SK-N-SH (cell line): Measurements from ENCODE around the gene SLC25A30. TPM values are rescaled to one million over a fixed set of nuclear protein-coding genes. Genes with fewer than 3 reads are reported as not detected.

Source experiments
- CTCF ChIA-PET: fragments of 300-600, 350-600 bp; formaldehyde crosslinking; extraction: SDS; loops from one replicate; lab custom pipeline; 2021; lab: Yijun Ruan, JAX
- POLR2A ChIA-PET: fragments of 350-600 bp; sonication (Branson Sonifier 250); formaldehyde crosslinking; extraction: SDS; loops from one replicate; lab custom pipeline; 2020; ENCODE audit warnings: antibody characterized with exemption, inconsistent platforms; lab: Yijun Ruan, JAX
- DNase-seq: peaks from one replicate; pipeline ENCODE4 v3.0.0; 2012
- H2AFZ ChIP-seq: fragments of 200-600 bp; sonication (generic); 2 replicates; pipeline ENCODE4 v1.8.1; 2016; ENCODE audit warnings: antibody characterized with exemption, mild to moderate bottlenecking, low read depth
- H3F3A ChIP-seq: fragments of 200-600 bp; sonication (generic); replicated peaks from 2 replicates; pipeline ENCODE3; 2016; ENCODE audit warnings: antibody characterized with exemption, mild to moderate bottlenecking; ENCODE audit not compliant: insufficient read depth
- H3K27ac ChIP-seq, 2 experiments: fragments of 200-500 bp in 1 of 2; fragments of 200-600 bp in 1 of 2; sonication (Bioruptor generic) in 1 of 2; sonication (generic), shearing (Covaris generic) in 1 of 2; 2 replicates each; pipeline versions ENCODE4 v1.5.1 to v1.6.1; 2014 to 2016; ENCODE audit warnings: low read depth in 2 of 2, inconsistent platforms in 1 of 2, low read length in 1 of 2, mild to moderate bottlenecking in 1 of 2, mixed read lengths in 1 of 2
- H3K27me3 ChIP-seq: fragments of 200-600 bp; sonication (generic), shearing (Covaris generic); 2 replicates; pipeline ENCODE4 v1.6.1; 2016; ENCODE audit warnings: mixed run types; ENCODE audit not compliant: insufficient read depth
- H3K36me3 ChIP-seq, 2 experiments: fragments of 200-500 bp in 1 of 2; fragments of 200-600 bp in 1 of 2; sonication (Bioruptor generic) in 1 of 2; sonication (generic) in 1 of 2; replicated peaks in 1 of 2; 2 replicates each; pipeline versions ENCODE3 to v1.5.1; 2014 to 2016; ENCODE audit warnings: low read length in 1 of 2, mild to moderate bottlenecking in 1 of 2; ENCODE audit not compliant: insufficient read depth in 2 of 2, control insufficient read depth in 1 of 2
- H3K4me1 ChIP-seq, 2 experiments: fragments of 200-500 bp in 1 of 2; fragments of 200-600 bp in 1 of 2; sonication (Bioruptor generic) in 1 of 2; sonication (generic), shearing (Covaris generic) in 1 of 2; 2 replicates each; pipeline versions ENCODE4 v1.5.1 to v1.6.1; 2014 to 2016; ENCODE audit warnings: low read depth in 1 of 2, low read length in 1 of 2, mixed run types in 1 of 2; ENCODE audit not compliant: insufficient read depth in 2 of 2, control insufficient read depth in 1 of 2
- H3K4me2 ChIP-seq: fragments of 200-600 bp; sonication (generic), shearing (Covaris generic); 2 replicates; pipeline ENCODE4 v1.6.1; 2017; ENCODE audit warnings: mixed run types
- H3K4me3 ChIP-seq, 2 experiments: fragments of 200-500 bp in 1 of 2; fragments of 200-600 bp in 1 of 2; sonication (Bioruptor generic) in 1 of 2; sonication (generic), shearing (Covaris generic) in 1 of 2; 2 replicates each; pipeline versions ENCODE4 v1.5.1 to v1.8.1; 2014 to 2016; ENCODE audit warnings: low read depth in 2 of 2, inconsistent platforms in 1 of 2, low read length in 1 of 2, mild to moderate bottlenecking in 1 of 2, mixed read lengths in 1 of 2, moderate library complexity in 1 of 2
- H3K79me2 ChIP-seq: fragments of 200-600 bp; sonication (generic); 2 replicates; pipeline ENCODE4 v1.8.1; 2017; ENCODE audit warnings: mild to moderate bottlenecking; ENCODE audit not compliant: insufficient read depth
- H3K9ac ChIP-seq: fragments of 200-600 bp; sonication (generic); 2 replicates; pipeline ENCODE4 v1.6.1; 2017; ENCODE audit warnings: mixed run types
- H3K9me2 ChIP-seq: fragments of 200-600 bp; sonication (generic); 2 replicates; pipeline ENCODE4 v1.6.1; 2017; ENCODE audit warnings: mixed run types
- H3K9me3 ChIP-seq: fragments of 200-600 bp; sonication (generic); 2 replicates; pipeline ENCODE4 v1.6.1; 2017; ENCODE audit warnings: mixed run types, mild to moderate bottlenecking, moderate library complexity
- H4K20me1 ChIP-seq: fragments of 200-600 bp; sonication (generic); 2 replicates; pipeline ENCODE4 v1.6.1; 2017; ENCODE audit warnings: mild to moderate bottlenecking, mixed run types; ENCODE audit not compliant: insufficient read depth
- ELF1 ChIP-seq: IDR thresholded peaks from 2 replicates; pipeline ENCODE4 v1.4.0; 2012
- EP300 ChIP-seq, 2 experiments: IDR thresholded peaks; 2 replicates each; pipeline versions ENCODE4 v1.4.0 to v1.6.1; 2012; ENCODE audit warnings: borderline replicate concordance in 1 of 2, low read depth in 1 of 2, low read length in 1 of 2
- EZH2phosphoT487 ChIP-seq: fragments of 200-600 bp; sonication (generic); IDR thresholded peaks from 2 replicates; pipeline ENCODE4 v1.6.1; 2017; ENCODE audit warnings: low read depth, mixed run types, mild to moderate bottlenecking, antibody characterized with exemption, moderate library complexity, borderline replicate concordance
- FOSL2 ChIP-seq: IDR thresholded peaks from 2 replicates; pipeline ENCODE4 v1.4.0; 2012; ENCODE audit warnings: low read depth, mild to moderate bottlenecking, moderate library complexity, borderline replicate concordance
- FOXJ3 ChIP-seq: sonication (generic); formaldehyde crosslinking; IDR thresholded peaks from 2 replicates; pipeline ENCODE4 v1.5.1; 2020; ENCODE audit warnings: mild to moderate bottlenecking, missing genetic modification reagents
- FOXM1 ChIP-seq: IDR thresholded peaks from 2 replicates; pipeline ENCODE4 v1.4.0; 2012; ENCODE audit warnings: low read depth, mild to moderate bottlenecking
- GABPA ChIP-seq: IDR thresholded peaks from 2 replicates; pipeline ENCODE4 v1.4.0; 2012; ENCODE audit warnings: low read depth, mild to moderate bottlenecking
- GATA2 ChIP-seq: sonication (generic); formaldehyde crosslinking; IDR thresholded peaks from 2 replicates; pipeline ENCODE4 v1.5.0; 2020; ENCODE audit warnings: mild to moderate bottlenecking, missing genetic modification reagents
- JUND ChIP-seq: IDR thresholded peaks from 2 replicates; pipeline ENCODE4 v1.4.0; 2012
- MEF2A ChIP-seq: IDR thresholded peaks from 2 replicates; pipeline ENCODE4 v1.4.0; 2012; ENCODE audit warnings: low read depth, borderline replicate concordance
- MXI1 ChIP-seq: IDR thresholded peaks from 2 replicates; pipeline ENCODE4 v1.6.1; 2012; ENCODE audit warnings: mild to moderate bottlenecking, low read depth, low read length, improper control_type of control experiment
- NFIC ChIP-seq: IDR thresholded peaks from 2 replicates; pipeline ENCODE4 v1.4.0; 2012; ENCODE audit warnings: borderline replicate concordance
- POLR2AphosphoS5 ChIP-seq: IDR thresholded peaks from 2 replicates; pipeline ENCODE4 v1.6.1; 2012; ENCODE audit warnings: low read depth, low read length
- RAD21 ChIP-seq: IDR thresholded peaks from 2 replicates; pipeline ENCODE4 v1.6.1; 2012; ENCODE audit warnings: mild to moderate bottlenecking, low read length
- RFX5 ChIP-seq: IDR thresholded peaks from 2 replicates; pipeline ENCODE4 v1.6.1; 2012; ENCODE audit warnings: mild to moderate bottlenecking, improper control_type of control experiment, low read length
- RXRA ChIP-seq: IDR thresholded peaks from 2 replicates; pipeline ENCODE4 v1.4.0; 2012; ENCODE audit warnings: low read depth, mild to moderate bottlenecking, borderline replicate concordance
- SMC3 ChIP-seq: IDR thresholded peaks from 2 replicates; pipeline ENCODE4 v1.6.1; 2012; ENCODE audit warnings: low read depth, low read length, improper control_type of control experiment
- TAF1 ChIP-seq: IDR thresholded peaks from 2 replicates; pipeline ENCODE4 v1.6.1; 2012; ENCODE audit warnings: low read depth, mild to moderate bottlenecking, low read length, moderate library complexity, borderline replicate concordance
- TCF12 ChIP-seq: IDR thresholded peaks from 2 replicates; pipeline ENCODE4 v1.4.0; 2012
- TEAD4 ChIP-seq: IDR thresholded peaks from 2 replicates; pipeline ENCODE4 v1.4.0; 2012; ENCODE audit warnings: mild to moderate bottlenecking, borderline replicate concordance; ENCODE audit not compliant: insufficient read depth
- YY1 ChIP-seq: IDR thresholded peaks from 2 replicates; pipeline ENCODE4 v1.4.0; 2012; ENCODE audit warnings: low read depth, mild to moderate bottlenecking
- WGBS: methylation state at CpG from one replicate; pipeline ENCODE4 v1.1.6; 2017; ENCODE audit warnings: low lambda C conversion rate; 5-methylcytosine and 5-hydroxymethylcytosine counted together
- polyA plus RNA-seq, 3 experiments: library from polyadenylated mRNA; depleted of rRNA; stranded (reverse); fragments of >200 nt; gene quantifications; 2 replicates each; pipeline ENCODE4 v1.2.3, GENCODE V29; 2012
- TF ChIP-seq, protein P1 (sequence below): IDR thresholded peaks from 2 replicates; pipeline ENCODE4; 2012
- TF ChIP-seq, protein P2 (sequence below): IDR thresholded peaks from 2 replicates; pipeline ENCODE4 v1.4.0; 2012; ENCODE audit warnings: low read depth
- TF ChIP-seq, protein P3 (sequence below): fragments of 150-350 bp; IDR thresholded peaks from 2 replicates; pipeline ENCODE4 v1.6.1; 2017; ENCODE audit warnings: antibody characterized with exemption, low read length, low read depth, borderline replicate concordance

SLC25A30 gene
- polyA plus RNA-seq, 1 of the 3 experiments (the other 2 are of a cell fraction), result 9.6 TPM

DNA sequence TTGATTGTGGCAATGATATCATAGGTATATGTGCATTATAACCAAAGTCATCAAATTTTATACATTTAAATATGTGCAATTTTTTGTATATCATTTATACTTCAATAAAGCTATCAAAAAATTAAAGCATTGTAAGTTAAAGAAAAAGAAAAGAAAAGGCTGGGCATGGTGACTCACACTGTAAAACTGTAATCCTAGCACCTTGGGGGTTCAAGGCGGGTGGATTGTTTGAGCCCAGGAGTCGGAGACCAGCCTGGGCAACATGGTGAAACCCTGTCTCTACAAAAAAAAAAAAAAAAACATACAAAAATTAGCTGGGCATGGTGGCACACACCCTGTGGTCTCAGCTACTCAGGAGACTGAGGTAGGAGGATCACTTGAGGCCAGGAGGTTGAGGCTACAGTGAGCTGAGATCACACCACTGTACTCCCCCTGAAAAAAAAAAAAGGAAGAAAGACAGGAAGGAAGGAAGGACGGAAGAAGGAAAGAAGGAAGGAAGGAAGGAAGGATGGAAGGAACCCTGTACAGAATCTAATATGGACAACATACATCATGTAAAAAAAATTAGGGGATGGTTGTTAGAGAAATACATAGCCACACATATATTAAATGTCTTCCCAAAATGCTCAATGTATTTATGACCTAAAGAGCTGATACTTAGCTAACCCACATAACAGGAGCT lies 21.7 kb upstream of the SLC25A30 start (continued):
- no peak for TF ChIP-seq MXI1
- no peak for TF ChIP-seq TEAD4

DNA sequence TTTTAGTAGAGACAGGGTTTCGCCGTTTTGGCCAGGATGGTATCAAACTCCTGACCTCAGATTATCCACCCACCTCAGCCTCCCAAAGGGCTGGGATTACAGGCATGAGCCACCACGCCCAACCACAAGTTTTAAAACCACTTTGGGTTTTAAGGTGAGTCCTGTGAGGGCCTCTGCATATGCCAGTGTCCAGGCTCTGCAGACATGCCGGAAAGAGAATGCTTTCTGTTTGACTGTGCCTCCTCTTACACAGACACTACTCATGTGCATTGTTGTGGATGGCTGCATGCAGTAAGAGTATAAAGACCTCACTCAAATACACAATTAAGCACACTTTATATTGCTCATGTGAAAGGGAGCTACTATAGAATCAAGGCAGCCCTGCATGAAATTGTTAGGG lies 20.8 kb upstream of the SLC25A30 start:
- Histone ChIP-seq H2AFZ (no peak overlapping the region), H3K9ac (no peak overlapping the region), H3K27me3 (no peaks in the 10 kb centered on the region), H3K9me3 (no peaks in the 10 kb centered on the region), H3K9me2 (no peaks in the 10 kb centered on the region), H3K79me2 (no peaks in the 10 kb centered on the region), H3F3A (peaks cover 10% of the 10 kb centered on the region), H3K36me3 (no peaks in the 10 kb centered on the region), H4K20me1 (no peaks in the 10 kb centered on the region), H3K4me2 (no peak overlapping the region), H3K27ac (no peak overlapping the region), H3K4me1 (peaks cover 0 to 5% of the 10 kb centered on the region in 2 experiments; a peak in 1 of 4 replicates), H3K4me3 (no peak overlapping the region)
- no peak for DNase-seq
- no peak for TF ChIP-seq RAD21
- no peak for TF ChIP-seq TCF12
- no peak for TF ChIP-seq JUND
- TF ChIP-seq MXI1, result no peak
- TF ChIP-seq, protein P1, sequence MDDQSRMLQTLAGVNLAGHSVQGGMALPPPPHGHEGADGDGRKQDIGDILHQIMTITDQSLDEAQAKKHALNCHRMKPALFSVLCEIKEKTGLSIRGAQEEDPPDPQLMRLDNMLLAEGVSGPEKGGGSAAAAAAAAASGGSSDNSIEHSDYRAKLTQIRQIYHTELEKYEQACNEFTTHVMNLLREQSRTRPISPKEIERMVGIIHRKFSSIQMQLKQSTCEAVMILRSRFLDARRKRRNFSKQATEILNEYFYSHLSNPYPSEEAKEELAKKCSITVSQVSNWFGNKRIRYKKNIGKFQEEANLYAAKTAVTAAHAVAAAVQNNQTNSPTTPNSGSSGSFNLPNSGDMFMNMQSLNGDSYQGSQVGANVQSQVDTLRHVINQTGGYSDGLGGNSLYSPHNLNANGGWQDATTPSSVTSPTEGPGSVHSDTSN, result no peak
- TF ChIP-seq NFIC, result no peak
- no peak for TF ChIP-seq GABPA
- TF ChIP-seq FOSL2, result no peak
- no peak for TF ChIP-seq ELF1
- TF ChIP-seq RXRA, result no peak
- TF ChIP-seq TAF1, result no peak
- no peak for TF ChIP-seq YY1
- TF ChIP-seq GATA2 (CRISPR knock-in tag), result no peak
- no peak for TF ChIP-seq RFX5
- TF ChIP-seq, protein P2, sequence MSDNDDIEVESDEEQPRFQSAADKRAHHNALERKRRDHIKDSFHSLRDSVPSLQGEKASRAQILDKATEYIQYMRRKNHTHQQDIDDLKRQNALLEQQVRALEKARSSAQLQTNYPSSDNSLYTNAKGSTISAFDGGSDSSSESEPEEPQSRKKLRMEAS, result no peak
- TF ChIP-seq MEF2A, result no peak
- TF ChIP-seq TEAD4, result no peak
- ChIA-PET POLR2A (no interaction called here), CTCF (no interaction called here)
- WGBS, result 90% methylated on average over 3 of the region's 4 CpGs

DNA sequence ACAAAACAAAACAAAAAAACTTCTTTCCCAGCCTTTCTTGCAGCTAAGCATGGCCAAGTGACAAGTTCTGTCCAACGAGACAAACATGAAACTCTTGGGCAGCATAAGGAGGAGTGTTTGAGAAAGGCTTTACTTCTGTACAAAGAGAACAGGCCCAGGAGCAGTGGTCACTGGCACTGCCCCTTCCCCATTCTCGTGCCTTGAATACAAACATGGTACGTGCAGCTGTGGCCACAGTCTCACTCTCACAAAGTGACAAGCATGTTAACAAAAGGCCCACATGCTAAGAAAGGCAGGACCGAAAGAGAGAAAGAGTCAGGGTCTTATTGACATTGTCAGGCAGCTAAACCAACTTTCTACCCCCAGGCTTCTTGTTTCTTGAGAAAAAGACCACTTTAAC lies 19.8 kb upstream of the SLC25A30 start:
- H3K9me3 ChIP-seq, result no peaks in the 10 kb centered on the region
- H3K9me2 ChIP-seq, result no peaks in the 10 kb centered on the region
- ChIA-PET CTCF (no interaction called here), POLR2A (no interaction called here)
- H3K27ac ChIP-seq, result no peak overlapping the region
- 79% methylated on average over 4 of the region's 4 CpGs for WGBS
- H3K4me1 ChIP-seq, result peaks cover 0 to 5% of the 10 kb centered on the region in 2 experiments; a peak in 1 of 4 replicates
- H3K4me2 ChIP-seq, result no peak overlapping the region
- DNase-seq, result no peak
- H3K4me3 ChIP-seq, result no peak overlapping the region
- peaks cover 10% of the 10 kb centered on the region for H3F3A ChIP-seq
- no peaks in the 10 kb centered on the region for H3K36me3 ChIP-seq
- no peak overlapping the region for H2AFZ ChIP-seq
- no peaks in the 10 kb centered on the region for H4K20me1 ChIP-seq
- no peaks in the 10 kb centered on the region for H3K27me3 ChIP-seq
- no peak overlapping the region for H3K9ac ChIP-seq
- no peaks in the 10 kb centered on the region for H3K79me2 ChIP-seq
- TF ChIP-seq EP300 (IDR thresholded peaks at IDR 0.05; ENCODE audit: borderline replicate concordance in 1 of 2, low read depth in 1 of 2, low read length in 1 of 2) (no peak), EZH2phosphoT487 (no peak), FOXJ3 (no peak), RXRA (no peak), MEF2A (no peak), FOXM1 (no peak), SMC3 (no peak), TEAD4 (no peak), POLR2AphosphoS5 (no peak), TAF1 (no peak)
- TF ChIP-seq, protein P3, sequence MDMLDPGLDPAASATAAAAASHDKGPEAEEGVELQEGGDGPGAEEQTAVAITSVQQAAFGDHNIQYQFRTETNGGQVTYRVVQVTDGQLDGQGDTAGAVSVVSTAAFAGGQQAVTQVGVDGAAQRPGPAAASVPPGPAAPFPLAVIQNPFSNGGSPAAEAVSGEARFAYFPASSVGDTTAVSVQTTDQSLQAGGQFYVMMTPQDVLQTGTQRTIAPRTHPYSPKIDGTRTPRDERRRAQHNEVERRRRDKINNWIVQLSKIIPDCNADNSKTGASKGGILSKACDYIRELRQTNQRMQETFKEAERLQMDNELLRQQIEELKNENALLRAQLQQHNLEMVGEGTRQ, result no peak
